ENCODE data around the gene FAM83E. TPM values are rescaled to one million over a fixed set of nuclear protein-coding genes. Genes with fewer than 3 reads are reported as not detected.

Gene FAM83E
- total and polyA plus RNA-seq, 10 of the 15 experiments (the other 5 are each of a cell fraction or from before 2014, with no cell fraction given) = 0.14 to 2.5 (median 0.33) TPM; not detected in 4

- 0 out of 2 replicates have a peak, but pooled peaks have one; percentile 74 for TF ChIP-seq POLR2AphosphoS2 (IDR thresholded peaks at IDR 0.05; ENCODE audit: low read depth, low read length)
- peak; percentile 46 for TF ChIP-seq SIX5 (IDR thresholded peaks at IDR 0.05; ENCODE audit: low read depth, low read length, severe bottlenecking)
- peak; percentile 87 to 93 for TF ChIP-seq BHLHE40 (IDR thresholded peaks at IDR 0.05; ENCODE audit: borderline replicate concordance in 1 of 2, low read depth in 2 of 2, low read length in 1 of 2)
- peak; percentile 97 for TF ChIP-seq CHD1 (IDR thresholded peaks at IDR 0.05; ENCODE audit: low read depth, low read length)
- peak; percentile 2; the same call in 1 of the 2 replicates for TF ChIP-seq ZSCAN29 (IDR thresholded peaks at IDR 0.05)
- 0 out of 2 replicates have a peak, but pooled peaks have one; percentile 8 for TF ChIP-seq MXI1 (IDR thresholded peaks at IDR 0.05; ENCODE audit: low read depth, low read length)
- no peak for TF ChIP-seq IRF4 (IDR thresholded peaks at IDR 0.05; ENCODE audit: low read depth, low read length)
- TF ChIP-seq ZNF207 (IDR thresholded peaks at IDR 0.05; ENCODE audit: borderline replicate concordance) = 0 out of 2 replicates have a peak, but pooled peaks have one; percentile 47
- peak; percentile 36; the same call in 1 of the 2 replicates for TF ChIP-seq ZNF687 (IDR thresholded peaks at IDR 0.05)
- no peak for TF ChIP-seq ZNF217 (IDR thresholded peaks at IDR 0.05)
- TF ChIP-seq RBBP5 (conservative IDR thresholded peaks at IDR 0.05) = no peak
- no peak for TF ChIP-seq NFYA (IDR thresholded peaks at IDR 0.05; ENCODE audit: borderline replicate concordance, low read depth, low read length)
- peak; percentile 96 for TF ChIP-seq SREBF1 (IDR thresholded peaks at IDR 0.05; ENCODE audit: low read length)
- no peak for TF ChIP-seq WRNIP1 (IDR thresholded peaks at IDR 0.05; ENCODE audit: borderline replicate concordance, low read depth, low read length)
- TF ChIP-seq CREB1 (IDR thresholded peaks at IDR 0.05; ENCODE audit: low read depth) = 0 out of 2 replicates have a peak, but pooled peaks have one; percentile 12
- no peak for TF ChIP-seq CEBPB (IDR thresholded peaks at IDR 0.05; ENCODE audit: borderline replicate concordance in 1 of 2, low read depth in 2 of 2, low read length in 2 of 2)
- no peak for TF ChIP-seq SP1 (IDR thresholded peaks at IDR 0.05; ENCODE audit: low read depth, low read length)
- no peak for TF ChIP-seq E2F4 (IDR thresholded peaks at IDR 0.05; ENCODE audit: low read depth, low read length)
- TF ChIP-seq SMAD1 (IDR thresholded peaks at IDR 0.05; ENCODE audit: low read depth, partially characterized antibody) = peak; percentile 56
- TF ChIP-seq ATF2 (IDR thresholded peaks at IDR 0.05; ENCODE audit: low read length) = no peak
- peak; percentile 1 to 27; a peak in 3 of 4 replicates for TF ChIP-seq IKZF2 (IDR thresholded peaks at IDR 0.05)
- TF ChIP-seq RB1 (IDR thresholded peaks at IDR 0.05; ENCODE audit: borderline replicate concordance) = no peak
- no peak for TF ChIP-seq BCL11A (IDR thresholded peaks at IDR 0.05; ENCODE audit: low read depth, low read length)
- TF ChIP-seq ATF3 (IDR thresholded peaks at IDR 0.05; ENCODE audit: borderline replicate concordance, extremely low read depth, low read depth, low read length) = no peak
These were observed 23.3 kb upstream of the FAM83E start (continued) for GRCh38 chr19:48637948-48638830.

Measured in GM12878 (cell line).